CD4-positive, CD25-positive, alpha-beta regulatory T cell (primary cell): ENCODE measurements around the gene EHMT1. TPM values are rescaled to one million over a fixed set of nuclear protein-coding genes. Genes with fewer than 3 reads are reported as not detected.

Source experiments
- ATAC-seq, 2 donors: fragments of 150-1000 bp; cut with Tn5 transposase; one replicate each; pipeline ENCODE4 v1.10.0; 2021; ENCODE audit warnings: low read depth in 2 of 2, moderate number of reproducible peaks in 2 of 2, moderate library complexity in 1 of 2
- DNase-seq, 3 donors: peaks; one replicate each; pipeline versions ENCODE4 v3.0.0 to v3.0.0-alpha.2; 2012 to 2022; ENCODE audit warnings: mixed read lengths in 1 of 3
- H3K27ac ChIP-seq: one replicate; pipeline ENCODE4 v1.7.0; 2013; ENCODE audit warnings: mild to moderate bottlenecking, low read length; ENCODE audit not compliant: insufficient read depth, poor library complexity, severe bottlenecking
- H3K27me3 ChIP-seq: one replicate; pipeline ENCODE4 v1.7.0; 2013; ENCODE audit warnings: low read length; ENCODE audit not compliant: control insufficient read depth, insufficient read depth
- H3K36me3 ChIP-seq: one replicate; pipeline ENCODE4 v1.7.0; 2013; ENCODE audit warnings: mild to moderate bottlenecking, low read length, moderate library complexity; ENCODE audit not compliant: control insufficient read depth, insufficient read depth
- H3K4me1 ChIP-seq: 2 replicates; pipeline ENCODE4 v1.7.0; 2013; ENCODE audit warnings: mild to moderate bottlenecking, low read length; ENCODE audit not compliant: insufficient read depth, control insufficient read depth, poor library complexity, severe bottlenecking
- H3K4me3 ChIP-seq: one replicate; pipeline ENCODE4 v1.7.0; 2013; ENCODE audit warnings: low read depth, mild to moderate bottlenecking, low read length, moderate library complexity
- H3K9me3 ChIP-seq, 2 experiments: 1 replicate in 1 of 2; 2 replicates in 1 of 2; pipeline ENCODE4 v1.7.0; 2013; ENCODE audit warnings: low read length in 2 of 2, mild to moderate bottlenecking in 1 of 2, moderate library complexity in 1 of 2; ENCODE audit not compliant: control insufficient read depth in 2 of 2
- H3K27ac Mint-ChIP-seq, 3 donors: one replicate each; pipeline ENCODE4 v1.8.0; 2020 to 2022; ENCODE audit warnings: mild to moderate bottlenecking in 3 of 3, mixed read lengths in 3 of 3, moderate library complexity in 2 of 3
- H3K27me3 Mint-ChIP-seq: one replicate; pipeline ENCODE4 v1.8.0; 2022; ENCODE audit warnings: mild to moderate bottlenecking, mixed read lengths
- H3K36me3 Mint-ChIP-seq: one replicate; pipeline ENCODE4 v1.8.0; 2020; ENCODE audit warnings: mixed read lengths
- H3K4me1 Mint-ChIP-seq, 4 donors: one replicate each; pipeline ENCODE4 v1.8.0; 2020 to 2022; ENCODE audit warnings: mixed read lengths in 4 of 4, mild to moderate bottlenecking in 1 of 4
- H3K4me3 Mint-ChIP-seq, 4 donors: one replicate each; pipeline ENCODE4 v1.8.0; 2020 to 2022; ENCODE audit warnings: mild to moderate bottlenecking in 4 of 4, mixed read lengths in 4 of 4, moderate library complexity in 3 of 4
- H3K9me3 Mint-ChIP-seq, 7 donors: one replicate each; pipeline ENCODE4 v1.8.0; 2020 to 2022; ENCODE audit warnings: mixed read lengths in 7 of 7, mild to moderate bottlenecking in 3 of 7, moderate library complexity in 2 of 7
- polyA plus RNA-seq, 4 donors: library from polyadenylated mRNA; unstranded; fragments of 300-500 nt; fragmentation: Illumina TruSeq; gene quantifications; one replicate each; pipeline ENCODE4 v1.2.3, GENCODE V29; 2021
- total RNA-seq: library from RNA; stranded (reverse); gene quantifications from one replicate; pipeline ENCODE4 v1.2.3, GENCODE V29; 2022

The EHMT1 gene
- total and polyA plus RNA-seq, 5 donors from 2014 or later: 17.9 to 142 (median 20.0) TPM

DNA sequence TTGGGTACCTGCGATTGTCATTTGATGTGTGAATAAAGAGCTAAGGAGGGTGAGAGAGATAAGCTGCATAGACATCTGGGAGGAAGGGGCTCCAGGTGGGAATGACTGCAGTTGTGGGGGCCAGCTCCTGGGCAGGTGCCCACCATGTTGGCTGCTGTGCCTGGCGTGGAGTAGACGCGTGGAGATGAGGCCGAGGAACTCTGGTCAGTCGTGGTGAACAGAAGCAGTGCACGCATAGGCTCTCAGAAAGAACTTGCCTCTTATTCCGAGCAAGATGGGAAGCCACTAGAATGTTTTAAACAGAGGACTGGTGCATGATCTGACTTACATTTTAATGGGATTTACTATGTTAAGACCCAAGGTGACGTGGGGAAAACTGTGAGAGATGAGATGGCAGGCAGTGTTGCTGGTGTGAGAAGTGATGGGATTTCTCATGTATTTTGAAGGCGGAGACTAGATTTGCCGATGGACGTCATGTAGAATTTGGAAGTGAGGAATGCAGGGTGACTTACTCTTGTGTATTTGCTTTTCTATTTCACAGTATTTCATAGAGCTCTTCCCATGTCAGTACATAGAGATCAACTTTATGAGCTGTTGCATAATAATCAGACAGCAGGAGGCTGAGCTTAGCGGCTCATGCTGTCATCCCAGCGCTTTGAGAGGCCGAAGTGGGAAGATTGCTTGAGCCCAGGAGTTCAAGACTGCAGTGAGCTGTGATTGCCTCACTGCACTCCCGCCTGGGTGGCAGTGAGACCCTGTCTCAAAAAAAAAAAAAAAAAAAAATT, 71.1 kb downstream of the EHMT1 start:
- Histone ChIP-seq H3K36me3 (peaks cover 3% of the 10 kb centered on the region), H3K4me1 (peaks cover 11% of the 10 kb centered on the region), H3K9me3 (no peaks in the 10 kb centered on the region), H3K4me3 (no peak overlapping the region), H3K27me3 (no peaks in the 10 kb centered on the region), H3K27ac (no peak overlapping the region)
- peaks cover 29% of the 10 kb centered on the region for H3K36me3 Mint-ChIP-seq
- DNase-seq (no peak), ATAC-seq (no peak)
- no peaks in the 10 kb centered on the region for H3K27me3 Mint-ChIP-seq
- peak overlapping the region in 1 of 4 donors; percentile 74 for H3K4me3 Mint-ChIP-seq
- H3K9me3 Mint-ChIP-seq: no peaks in the 10 kb centered on the region
- peak overlapping the region in 2 of 3 donors; percentile 23 to 36 for H3K27ac Mint-ChIP-seq
- H3K4me1 Mint-ChIP-seq: peaks cover 33 to 68% (median 59%) of the 10 kb centered on the region in 4 donors

DNA sequence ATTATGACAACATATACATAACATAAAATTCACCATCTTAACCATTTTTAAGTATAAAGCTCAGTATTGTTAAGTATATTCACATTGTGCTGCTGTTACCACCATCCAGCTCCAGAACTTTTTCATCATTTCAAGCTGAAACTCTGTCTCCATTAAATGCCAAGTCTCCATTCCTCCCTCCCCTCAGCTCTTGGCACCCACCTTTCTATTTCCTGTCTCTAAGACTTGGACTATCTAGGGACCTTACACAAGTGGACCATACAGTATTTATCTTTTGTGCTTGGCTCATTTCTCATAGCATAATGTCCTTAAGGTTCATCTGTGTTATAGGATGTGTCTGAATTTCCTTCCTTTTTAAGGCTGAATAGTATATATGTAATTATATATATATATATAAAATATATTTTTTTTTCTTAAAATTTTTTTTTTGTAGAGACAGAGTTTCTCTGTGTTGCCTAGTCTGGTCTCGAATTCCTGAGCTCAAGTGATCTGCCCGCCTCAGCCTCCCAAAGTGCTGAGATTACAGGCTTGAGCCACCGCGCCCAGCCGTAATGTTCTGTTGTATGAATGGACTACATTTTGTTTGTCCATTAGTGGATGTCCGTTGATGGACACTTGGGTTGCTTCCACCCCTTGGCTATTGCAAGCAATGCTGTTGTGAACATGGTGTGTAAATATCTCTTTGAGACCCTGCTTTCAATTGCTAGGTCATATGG, 72.3 kb downstream of the EHMT1 start:
- H3K4me1 ChIP-seq: peaks cover 11% of the 10 kb centered on the region
- H3K4me3 Mint-ChIP-seq: no peak overlapping the region
- H3K9me3 ChIP-seq: no peaks in the 10 kb centered on the region
- H3K36me3 ChIP-seq: peaks cover 3% of the 10 kb centered on the region
- H3K4me1 Mint-ChIP-seq: peaks cover 24 to 66% (median 54%) of the 10 kb centered on the region in 4 donors
- DNase-seq: no peak
- H3K27ac ChIP-seq: no peak overlapping the region
- H3K9me3 Mint-ChIP-seq: no peaks in the 10 kb centered on the region
- H3K4me3 ChIP-seq: no peak overlapping the region
- ATAC-seq: no peak
- H3K36me3 Mint-ChIP-seq: peaks cover 29% of the 10 kb centered on the region
- H3K27me3 ChIP-seq: no peaks in the 10 kb centered on the region
- no peaks in the 10 kb centered on the region for H3K27me3 Mint-ChIP-seq
- peak overlapping the region; percentile 29 to 53 (median 36) for H3K27ac Mint-ChIP-seq

DNA sequence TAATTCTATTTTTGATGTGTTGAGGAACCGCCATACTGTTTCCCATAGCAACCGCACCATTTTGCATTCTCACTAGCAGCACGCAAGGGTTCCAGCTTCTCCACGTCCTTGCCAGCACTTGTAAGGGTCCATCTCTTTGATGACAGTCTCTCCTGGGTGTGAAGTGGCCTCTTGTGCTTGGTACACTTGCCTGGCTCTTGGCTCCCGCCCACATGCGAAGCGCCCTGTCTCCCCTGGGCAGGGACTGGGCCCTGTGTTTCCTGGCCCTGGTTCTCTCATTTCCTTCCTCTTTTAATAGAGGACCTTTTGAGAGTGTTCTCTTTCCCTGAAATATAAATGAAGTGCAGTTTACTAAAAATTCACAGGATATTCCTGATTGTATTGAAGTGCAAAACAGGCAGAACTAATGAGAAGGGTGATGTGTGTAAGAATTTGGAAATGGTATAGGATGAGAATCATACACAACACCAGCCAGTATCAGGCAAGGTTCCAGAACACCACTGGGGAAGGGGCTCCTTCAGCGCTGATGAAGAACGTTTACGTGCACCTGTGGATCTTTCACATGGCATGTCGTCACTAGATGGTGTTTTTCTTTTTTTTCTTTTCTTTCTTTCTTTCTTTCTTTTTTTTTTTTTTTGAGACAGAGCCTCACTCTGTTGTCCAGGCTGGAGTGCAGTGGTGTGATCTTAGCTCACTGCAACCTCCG, 73.0 kb downstream of the EHMT1 start:
- ATAC-seq (no peak), DNase-seq (no peak)
- Histone ChIP-seq H3K27me3 (no peaks in the 10 kb centered on the region), H3K9me3 (no peaks in the 10 kb centered on the region), H3K4me1 (peaks cover 9% of the 10 kb centered on the region), H3K36me3 (peaks cover 3% of the 10 kb centered on the region), H3K4me3 (no peak overlapping the region), H3K27ac (no peak overlapping the region)
- Mint-ChIP-seq H3K4me1 (peaks cover 30 to 73% (median 60%) of the 10 kb centered on the region in 4 donors), H3K27ac (peak overlapping the region in 2 of 3 donors; percentile 38 to 76), H3K9me3 (no peaks in the 10 kb centered on the region), H3K4me3 (no peak overlapping the region), H3K27me3 (no peaks in the 10 kb centered on the region), H3K36me3 (peaks cover 33% of the 10 kb centered on the region)

DNA sequence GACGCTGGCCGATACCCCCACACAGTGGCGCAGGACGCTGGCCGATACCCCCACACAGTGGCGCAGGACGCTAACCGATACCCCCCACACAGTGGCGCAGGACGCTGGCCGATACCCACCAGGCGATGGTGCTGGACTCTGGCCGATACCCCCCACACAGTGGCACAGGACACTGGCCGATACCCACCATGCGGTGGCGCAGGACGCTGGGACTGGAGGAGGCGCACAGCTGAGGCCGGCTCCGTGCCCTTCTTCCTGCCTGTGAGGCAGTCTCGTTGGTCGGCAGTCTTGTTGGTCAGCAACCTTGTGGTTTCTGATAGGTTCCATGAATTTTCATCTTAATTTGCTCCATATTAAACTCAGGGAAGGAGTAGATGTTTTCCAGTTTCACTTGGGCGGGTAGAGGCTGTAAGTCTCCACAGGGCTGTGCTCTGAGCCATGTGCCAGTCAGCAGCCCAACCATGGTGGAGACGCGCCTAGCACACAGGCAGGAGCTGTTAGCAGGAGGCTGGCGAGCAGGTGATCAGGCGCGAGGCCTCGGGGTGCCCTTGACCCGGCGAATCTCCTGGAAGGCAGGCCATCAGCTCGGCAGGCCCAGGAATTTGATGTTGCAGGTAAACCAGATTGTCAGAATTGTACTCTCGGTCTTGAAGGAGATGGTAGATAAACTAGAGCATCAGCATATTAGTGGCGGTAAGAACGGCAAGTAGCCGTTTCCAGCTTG, 75.6 kb downstream of the EHMT1 start:
- no peak overlapping the region for H3K27ac ChIP-seq
- DNase-seq (no peak), ATAC-seq (no peak)
- peaks cover 3% of the 10 kb centered on the region for H3K36me3 ChIP-seq
- no peaks in the 10 kb centered on the region for H3K27me3 ChIP-seq
- Mint-ChIP-seq H3K9me3 (no peaks in the 10 kb centered on the region), H3K4me1 (peaks cover 30 to 71% (median 54%) of the 10 kb centered on the region in 4 donors), H3K4me3 (no peak overlapping the region), H3K27me3 (no peaks in the 10 kb centered on the region), H3K36me3 (peaks cover 25% of the 10 kb centered on the region), H3K27ac (peak overlapping the region; percentile 25 to 52 (median 47))
- H3K4me1 ChIP-seq: peaks cover 9% of the 10 kb centered on the region
- H3K4me3 ChIP-seq: no peak overlapping the region
- no peaks in the 10 kb centered on the region for H3K9me3 ChIP-seq

DNA sequence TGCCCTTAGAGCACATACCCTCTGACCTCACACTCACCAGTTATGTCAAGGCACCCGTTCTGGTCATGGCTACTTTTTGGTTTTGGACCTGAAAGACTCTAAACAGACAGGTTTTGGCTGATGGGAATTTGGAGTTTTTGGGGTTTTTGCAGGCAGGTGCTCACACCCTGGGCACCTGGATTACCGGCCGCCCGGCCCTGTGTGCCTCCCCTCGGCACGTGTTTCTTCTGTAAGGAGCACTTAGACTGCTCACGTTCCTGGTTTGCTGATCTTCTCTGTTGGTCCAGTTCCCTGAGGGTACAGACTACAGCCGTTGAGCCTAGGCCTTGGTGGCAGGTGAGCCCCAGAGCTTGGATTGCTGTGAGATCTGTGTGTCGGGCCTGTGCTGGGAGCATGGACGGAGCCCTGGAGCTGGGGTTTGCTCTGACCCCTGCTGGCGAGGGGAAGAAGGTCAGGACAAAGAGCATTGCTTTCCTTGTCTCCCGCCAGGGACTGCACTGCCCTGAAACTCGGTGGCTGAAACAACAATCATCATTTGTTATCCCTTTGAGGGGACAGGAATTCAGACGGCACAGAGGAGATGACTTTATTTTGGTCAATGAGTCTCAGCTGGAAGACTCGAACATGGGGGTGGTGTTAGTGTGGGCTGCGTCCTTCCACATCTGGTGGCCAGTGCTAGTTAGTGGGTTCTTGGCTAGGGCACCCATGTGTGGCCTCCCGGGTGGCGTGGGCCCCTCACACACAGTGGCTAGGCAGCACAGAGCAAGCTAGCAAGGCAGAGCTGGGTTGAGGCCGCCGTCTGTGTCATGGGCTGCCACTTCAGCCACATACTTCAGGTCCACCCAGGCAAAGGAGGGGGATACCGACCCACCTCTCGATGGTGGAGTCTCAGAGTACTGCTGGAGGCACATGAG, 76.4 kb downstream of the EHMT1 start:
- Histone ChIP-seq H3K9me3 (no peaks in the 10 kb centered on the region), H3K4me3 (no peak overlapping the region), H3K27me3 (no peaks in the 10 kb centered on the region), H3K36me3 (peaks cover 3% of the 10 kb centered on the region), H3K4me1 (peaks cover 9% of the 10 kb centered on the region), H3K27ac (no peak overlapping the region)
- Mint-ChIP-seq H3K27me3 (no peaks in the 10 kb centered on the region), H3K4me1 (peaks cover 25 to 69% (median 48%) of the 10 kb centered on the region in 4 donors), H3K4me3 (peak overlapping the region in 1 of 4 donors; percentile 47), H3K27ac (peak overlapping the region in 2 of 3 donors; percentile 47 to 49), H3K9me3 (no peaks in the 10 kb centered on the region), H3K36me3 (peaks cover 18% of the 10 kb centered on the region)
- DNase-seq: no peak
- no peak for ATAC-seq

DNA sequence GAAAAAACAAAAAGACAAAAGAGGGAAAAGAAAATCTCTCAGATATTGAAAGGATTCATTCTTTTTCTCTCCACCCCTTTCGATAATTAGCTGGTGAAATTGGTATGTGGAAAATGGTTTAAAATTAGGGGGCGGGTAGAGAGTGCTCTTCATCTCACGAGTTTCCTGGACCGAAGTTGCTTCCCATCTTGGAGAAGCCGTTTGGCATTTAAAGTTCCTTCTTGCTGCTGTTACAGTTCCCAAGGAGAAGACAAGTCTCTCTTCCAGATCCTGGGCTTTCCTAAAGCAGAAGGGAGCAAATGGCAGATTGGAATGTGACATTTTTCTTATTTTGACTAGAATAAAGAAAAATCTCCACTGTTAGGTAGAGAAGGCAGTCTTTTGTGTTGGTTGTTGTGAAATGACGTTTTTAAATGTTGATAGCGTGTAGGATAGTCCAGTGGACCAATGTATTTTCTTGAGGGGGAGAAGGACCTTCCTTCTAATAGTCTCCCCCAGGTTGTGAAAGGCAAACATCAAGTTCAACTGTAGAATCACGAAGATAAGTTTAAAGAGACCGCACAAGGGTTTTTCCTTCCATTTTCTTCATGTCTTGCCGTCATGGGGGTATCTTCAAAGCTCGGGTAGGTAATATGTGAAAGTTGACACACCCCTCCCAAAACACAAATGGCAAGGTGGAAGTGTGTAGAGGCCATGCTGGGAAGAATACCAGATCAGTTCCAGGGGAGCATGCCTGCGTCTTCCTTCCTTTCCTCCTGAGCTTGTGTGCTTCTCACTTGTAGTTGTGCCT, 77.5 kb downstream of the EHMT1 start:
- Histone ChIP-seq H3K4me3 (no peak overlapping the region), H3K4me1 (peaks cover 3% of the 10 kb centered on the region), H3K27me3 (no peaks in the 10 kb centered on the region), H3K9me3 (no peaks in the 10 kb centered on the region), H3K27ac (no peak overlapping the region), H3K36me3 (peaks cover 3% of the 10 kb centered on the region)
- H3K27me3 Mint-ChIP-seq: no peaks in the 10 kb centered on the region
- peaks cover 24 to 67% (median 48%) of the 10 kb centered on the region in 4 donors for H3K4me1 Mint-ChIP-seq
- H3K27ac Mint-ChIP-seq: peak overlapping the region in 2 of 3 donors; percentile 5 to 56
- no peak for ATAC-seq
- peaks cover 0 to 3% (median 0%) of the 10 kb centered on the region in 7 donors for H3K9me3 Mint-ChIP-seq
- H3K4me3 Mint-ChIP-seq: no peak overlapping the region
- H3K36me3 Mint-ChIP-seq: peaks cover 17% of the 10 kb centered on the region
- no peak for DNase-seq
